ENCODE results near the gene PPP2R2D.

Gene PPP2R2D

DNA sequence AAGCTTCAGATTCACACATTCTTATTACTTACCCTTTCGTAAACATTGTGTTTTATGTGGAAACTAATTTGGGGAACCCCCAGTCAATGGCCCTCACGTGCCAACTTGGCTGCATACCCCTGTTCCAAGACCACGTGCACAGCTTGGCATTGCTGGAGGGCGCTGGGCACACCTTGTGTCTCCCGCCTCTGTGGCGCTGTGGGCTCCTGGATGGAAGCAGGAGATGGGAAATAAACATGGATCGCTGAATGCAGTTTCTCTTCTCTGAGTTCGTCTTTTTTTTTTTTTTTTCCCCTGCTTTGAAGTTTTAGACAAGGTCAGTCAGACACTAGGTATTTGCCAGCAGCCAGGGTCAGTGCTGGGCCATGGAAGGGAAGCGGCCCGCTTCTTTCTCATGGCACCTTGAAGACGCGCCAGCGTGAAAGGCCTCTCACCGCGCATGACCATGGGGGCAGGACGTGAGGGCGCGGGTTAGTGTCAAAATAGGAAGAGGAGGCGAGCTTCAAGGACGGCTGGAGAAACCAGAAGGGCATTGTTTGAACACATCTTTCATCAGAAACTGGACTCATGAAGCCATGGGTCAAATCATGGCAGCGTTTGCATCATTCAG lies 53.7 kb downstream of the PPP2R2D start:
- no peak overlapping the region for H3K27ac ChIP-seq

GRCh38 chr10:131955591-131956340 lies 55.0 kb downstream of the PPP2R2D start:
- no peak for TF ChIP-seq ZFX (IDR thresholded peaks at IDR 0.05; ENCODE audit: borderline replicate concordance)
- TF ChIP-seq, protein P1, sequence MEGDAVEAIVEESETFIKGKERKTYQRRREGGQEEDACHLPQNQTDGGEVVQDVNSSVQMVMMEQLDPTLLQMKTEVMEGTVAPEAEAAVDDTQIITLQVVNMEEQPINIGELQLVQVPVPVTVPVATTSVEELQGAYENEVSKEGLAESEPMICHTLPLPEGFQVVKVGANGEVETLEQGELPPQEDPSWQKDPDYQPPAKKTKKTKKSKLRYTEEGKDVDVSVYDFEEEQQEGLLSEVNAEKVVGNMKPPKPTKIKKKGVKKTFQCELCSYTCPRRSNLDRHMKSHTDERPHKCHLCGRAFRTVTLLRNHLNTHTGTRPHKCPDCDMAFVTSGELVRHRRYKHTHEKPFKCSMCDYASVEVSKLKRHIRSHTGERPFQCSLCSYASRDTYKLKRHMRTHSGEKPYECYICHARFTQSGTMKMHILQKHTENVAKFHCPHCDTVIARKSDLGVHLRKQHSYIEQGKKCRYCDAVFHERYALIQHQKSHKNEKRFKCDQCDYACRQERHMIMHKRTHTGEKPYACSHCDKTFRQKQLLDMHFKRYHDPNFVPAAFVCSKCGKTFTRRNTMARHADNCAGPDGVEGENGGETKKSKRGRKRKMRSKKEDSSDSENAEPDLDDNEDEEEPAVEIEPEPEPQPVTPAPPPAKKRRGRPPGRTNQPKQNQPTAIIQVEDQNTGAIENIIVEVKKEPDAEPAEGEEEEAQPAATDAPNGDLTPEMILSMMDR (IDR thresholded peaks at IDR 0.05) = no peak
- H3K27ac ChIP-seq = no peak overlapping the region

More for the DNA sequence above, 53.7 kb downstream of the PPP2R2D start:
- TF ChIP-seq ZFX (IDR thresholded peaks at IDR 0.05; ENCODE audit: borderline replicate concordance) = no peak
- TF ChIP-seq, protein P1 (IDR thresholded peaks at IDR 0.05) = no peak

GRCh38 chr10:131959841-131960240 lies 59.0 kb downstream of the PPP2R2D start:
- no peak overlapping the region for H3K27ac ChIP-seq
- TF ChIP-seq, protein P1 (IDR thresholded peaks at IDR 0.05) = no peak
- no peak for TF ChIP-seq ZFX (IDR thresholded peaks at IDR 0.05; ENCODE audit: borderline replicate concordance)

DNA sequence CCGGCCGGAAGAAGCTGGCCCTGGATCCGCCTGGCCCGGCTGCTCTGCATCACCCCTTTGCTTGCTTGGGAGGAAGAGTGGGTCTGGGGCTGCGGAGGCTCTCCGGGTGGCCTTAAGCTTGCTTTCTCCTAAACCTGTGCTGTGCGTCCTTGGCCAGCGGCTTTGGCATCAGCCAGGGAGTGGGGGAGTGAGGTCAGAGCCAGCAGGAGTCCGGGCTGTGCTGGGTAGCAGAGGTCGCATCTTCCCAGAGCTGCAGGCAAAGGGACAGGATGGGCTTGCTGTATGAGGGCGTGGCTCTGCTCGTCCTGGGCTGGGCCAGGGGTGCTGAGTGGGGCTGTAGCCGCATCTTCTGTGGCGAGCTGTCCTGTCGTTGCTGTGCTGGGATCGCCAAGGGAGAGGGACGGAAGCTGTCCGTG lies 59.8 kb downstream of the PPP2R2D start:
- TF ChIP-seq, protein P1 (IDR thresholded peaks at IDR 0.05) = no peak
- TF ChIP-seq ZFX (IDR thresholded peaks at IDR 0.05; ENCODE audit: borderline replicate concordance) = no peak
- no peak overlapping the region for H3K27ac ChIP-seq

DNA sequence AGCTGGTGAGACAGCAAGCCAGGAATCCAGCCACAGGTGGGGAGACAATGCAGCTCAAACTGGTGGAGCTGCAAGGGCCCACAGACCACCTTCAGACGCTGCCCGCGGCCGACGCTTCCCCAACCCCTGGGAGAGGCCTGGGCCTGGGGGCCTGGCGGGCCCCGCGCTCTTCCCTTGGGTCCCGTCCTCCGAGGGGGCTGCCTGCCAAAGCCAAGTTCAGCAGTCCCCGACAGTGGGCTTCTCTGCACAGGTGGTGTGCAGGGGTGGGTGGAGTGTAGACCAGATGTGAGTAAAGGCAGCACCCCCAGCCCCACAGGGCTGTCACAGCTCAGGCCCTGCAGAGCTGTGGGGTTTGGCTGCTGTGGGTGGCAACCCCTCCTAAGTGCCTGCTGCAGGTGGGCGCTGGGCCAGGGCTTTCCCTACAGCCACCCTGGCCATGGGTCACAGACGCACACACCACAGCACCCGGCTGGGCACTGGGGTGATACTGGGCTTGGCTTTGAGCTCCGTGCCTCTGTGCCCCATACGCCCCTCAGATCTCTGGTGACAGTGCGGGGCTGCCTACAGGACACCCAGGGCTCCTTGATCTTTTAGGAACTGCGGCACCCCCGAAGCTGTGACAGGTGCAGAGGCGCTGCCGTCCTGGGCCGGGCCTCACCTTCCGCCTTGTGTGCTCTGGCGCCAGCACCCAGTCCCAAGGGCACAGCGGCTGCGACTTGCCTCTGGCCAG lies 60.4 kb downstream of the PPP2R2D start:
- no peak overlapping the region; the same call in 1 of the 2 replicates for H3K27ac ChIP-seq
- TF ChIP-seq, protein P1 (IDR thresholded peaks at IDR 0.05) = no peak
- TF ChIP-seq ZFX (IDR thresholded peaks at IDR 0.05; ENCODE audit: borderline replicate concordance) = no peak

DNA sequence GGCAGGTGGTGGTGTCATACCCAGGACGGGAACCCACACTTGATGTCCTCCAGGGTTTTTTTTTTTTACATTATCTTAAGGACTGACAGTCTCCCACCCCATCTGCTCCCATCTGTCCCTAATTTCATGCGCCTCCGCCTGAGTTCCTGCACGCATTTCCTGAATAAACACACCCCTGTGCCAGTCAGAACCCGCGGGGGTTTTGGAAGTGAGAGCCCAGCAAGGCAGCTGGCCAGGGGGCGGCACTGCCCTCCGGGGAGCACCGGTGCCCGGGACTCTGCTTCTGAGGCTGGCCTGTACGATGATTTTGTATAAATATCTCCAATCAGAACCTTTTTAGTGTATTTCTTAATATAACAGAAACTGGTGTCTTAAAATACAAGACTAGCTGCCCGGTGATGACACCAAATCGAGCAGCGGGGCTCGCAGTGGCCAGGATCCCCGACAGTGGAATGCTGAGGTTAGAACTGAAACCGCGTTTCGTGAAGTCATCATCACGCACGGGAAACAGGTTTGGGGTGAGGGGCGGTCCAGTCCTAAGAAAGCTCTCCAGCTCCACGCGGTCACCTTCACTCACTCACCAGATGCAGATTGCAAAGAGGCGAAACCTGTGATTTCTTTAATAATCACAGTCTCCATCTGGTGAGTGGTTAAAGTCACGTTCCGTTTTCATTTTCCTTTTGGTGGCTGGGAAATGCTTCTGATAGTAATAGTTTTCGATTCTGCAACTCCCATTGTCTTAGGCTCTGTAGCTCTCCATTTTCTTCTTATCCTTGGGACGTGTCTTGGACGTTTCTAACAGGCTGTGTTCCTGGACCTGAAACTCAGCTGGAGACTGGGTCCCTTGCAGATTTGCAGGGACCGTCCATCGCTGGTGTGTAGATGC lies 61.2 kb downstream of the PPP2R2D start:
- TF ChIP-seq, protein P1 (IDR thresholded peaks at IDR 0.05) = no peak
- no peak for TF ChIP-seq ZFX (IDR thresholded peaks at IDR 0.05; ENCODE audit: borderline replicate concordance)
- H3K27ac ChIP-seq = peak overlapping the region; percentile 71

Measured in 22Rv1 (cell line).